HPDE6-E6E7 (cell line): ENCODE data around the gene PANK3.
"Not testable (repeated sequence)": the region's sequence is repeated elsewhere in the genome, so short reads cannot be mapped to it uniquely, and the experiment has no call there.

Source experiments
- DNase-seq: peaks from one replicate; pipeline ENCODE4 v3.0.0; 2011; ENCODE audit warnings: missing footprints; ENCODE audit errors: extremely low spot score

Gene PANK3

DNA sequence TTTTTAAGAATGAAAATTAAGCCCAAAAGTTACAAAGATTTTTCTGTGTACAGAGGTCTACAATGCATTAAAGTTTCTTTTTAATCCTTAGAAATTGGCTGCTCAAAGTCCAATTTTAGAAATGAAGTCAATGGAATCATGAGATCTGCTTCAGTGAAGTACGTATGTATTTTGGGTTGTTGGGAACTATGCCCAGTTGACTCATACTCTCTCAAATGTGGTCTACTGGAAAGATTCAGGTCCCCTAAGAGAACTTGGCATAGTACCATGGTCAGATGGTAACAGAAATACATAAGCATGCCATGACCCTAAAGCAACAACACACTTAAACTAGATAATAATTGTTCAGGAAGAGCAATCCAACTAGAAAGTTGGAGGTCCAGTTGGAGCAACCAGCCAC lies 27.0 kb downstream of the PANK3 start:
- no peak for DNase-seq

- no peak for DNase-seq
Observed at GRCh38 chr5:168550656-168551055, 28.5 kb downstream of the PANK3 start.

DNA sequence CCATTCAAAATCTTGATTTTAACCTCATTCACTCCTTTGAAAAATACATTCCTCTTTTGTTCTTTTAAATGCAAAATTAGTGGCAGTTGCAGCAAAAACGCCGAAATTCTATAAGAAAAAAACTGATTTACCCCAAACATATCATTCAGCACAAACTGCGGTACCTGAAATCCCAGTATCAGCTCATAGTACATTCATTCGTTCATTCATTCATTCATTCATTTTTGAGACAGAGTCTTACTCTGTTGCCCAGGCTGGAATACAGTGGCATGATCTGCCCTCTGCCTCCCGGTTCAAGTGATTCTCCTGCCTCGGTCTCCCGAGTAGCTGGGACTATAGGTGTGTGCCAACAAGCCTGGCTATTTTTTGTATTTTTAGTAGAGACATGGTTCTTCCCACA lies 29.6 kb downstream of the PANK3 start:
- DNase-seq, result no peak

GRCh38 chr5:168537176-168537575 lies 42.0 kb downstream of the PANK3 start:
- DNase-seq, result no peak

DNA sequence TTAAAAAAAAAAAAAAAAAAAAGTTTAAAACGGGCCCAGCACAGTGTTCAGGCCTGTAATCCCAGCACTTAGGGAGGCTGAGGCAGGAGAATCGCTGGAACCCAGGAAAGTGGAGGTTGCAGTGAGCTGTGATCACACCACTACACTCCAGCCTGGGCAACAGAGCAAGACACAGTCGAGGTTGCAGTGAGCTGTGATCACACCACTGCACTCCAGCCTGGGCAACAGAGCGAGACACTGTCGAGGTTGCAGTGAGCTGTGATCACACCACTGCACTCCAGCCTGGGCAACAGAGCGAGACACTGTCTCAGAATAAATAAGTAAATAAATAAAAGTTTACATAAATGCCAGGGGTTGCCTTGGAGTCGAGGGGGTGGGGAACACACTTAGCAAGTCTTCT lies 44.8 kb downstream of the PANK3 start:
- DNase-seq, result not testable (repeated sequence)

DNA sequence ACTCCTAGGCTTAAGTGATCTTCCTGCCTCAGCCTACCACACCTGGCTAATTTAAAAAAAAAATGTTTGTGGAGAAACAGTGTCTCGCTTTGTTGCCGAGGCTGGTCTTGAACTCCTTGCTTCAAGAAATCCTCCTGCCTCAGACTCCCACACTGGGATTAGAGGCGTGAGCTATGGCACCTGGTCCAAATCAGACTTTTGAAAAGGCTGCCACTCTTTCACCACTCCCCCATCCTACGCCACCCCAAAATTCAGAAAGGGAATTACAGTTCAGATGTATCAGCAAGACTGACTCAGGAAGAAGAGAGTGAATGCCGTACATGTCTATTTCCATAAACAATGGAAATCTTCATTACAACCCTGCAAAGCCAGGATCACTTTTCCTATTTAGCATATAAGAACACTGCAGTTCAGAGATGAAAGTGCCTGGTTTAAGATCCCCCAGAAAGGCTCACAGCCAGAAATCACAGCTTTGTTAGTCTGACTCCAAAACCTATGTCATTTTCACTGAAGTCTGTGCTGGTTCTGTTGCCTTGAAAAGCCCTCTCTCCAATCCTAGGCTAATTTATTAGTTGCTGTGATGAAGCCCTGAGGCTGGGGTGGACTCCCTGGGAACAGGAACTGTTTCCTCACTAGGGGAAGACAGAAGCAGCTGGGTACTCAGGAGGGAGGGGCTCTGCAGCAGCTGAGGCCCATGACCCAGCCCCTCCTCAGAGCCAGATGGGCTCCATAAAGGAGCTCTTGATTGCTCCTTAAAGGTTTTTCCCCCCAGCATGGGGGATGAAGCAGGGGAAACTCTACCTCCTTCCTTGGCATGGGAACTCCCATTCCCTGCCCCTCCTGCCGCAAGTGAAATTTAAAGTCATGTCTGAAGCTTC lies 46.9 kb downstream of the PANK3 start:
- no peak for DNase-seq

DNA sequence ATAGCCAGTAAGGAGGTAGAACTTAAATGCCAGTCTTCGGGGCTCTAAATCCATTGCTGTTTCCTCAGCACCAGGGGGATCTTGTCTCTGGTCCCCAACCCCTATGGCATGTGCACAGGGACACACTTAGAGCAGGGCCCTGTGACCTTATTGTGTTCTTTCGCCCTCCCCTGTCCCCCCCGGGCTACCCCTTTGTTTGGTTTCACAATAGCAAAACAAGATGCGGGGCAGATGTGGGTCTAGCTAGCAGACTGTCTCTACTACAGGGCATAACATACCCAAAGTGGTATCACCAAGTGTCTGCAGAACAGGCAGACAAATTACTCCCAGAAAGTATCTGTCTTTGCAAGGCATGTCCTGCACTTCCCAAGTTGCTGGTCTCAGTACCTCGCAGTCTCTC lies 48.0 kb downstream of the PANK3 start:
- DNase-seq, result no peak

GRCh38 chr5:168530621-168531150 lies 48.5 kb downstream of the PANK3 start:
- DNase-seq, result no peak

GRCh38 chr5:168529374-168530234 lies 49.6 kb downstream of the PANK3 start:
- no peak for DNase-seq

- DNase-seq, result no peak
Observed at GRCh38 chr5:168528521-168529373, 50.4 kb downstream of the PANK3 start, which contains the start of gene FBLL1. TSS of gene FBLL1 (plus strand) at chr5:168529305. CDS start at chr5:168529505, 200 bp downstream.

DNA sequence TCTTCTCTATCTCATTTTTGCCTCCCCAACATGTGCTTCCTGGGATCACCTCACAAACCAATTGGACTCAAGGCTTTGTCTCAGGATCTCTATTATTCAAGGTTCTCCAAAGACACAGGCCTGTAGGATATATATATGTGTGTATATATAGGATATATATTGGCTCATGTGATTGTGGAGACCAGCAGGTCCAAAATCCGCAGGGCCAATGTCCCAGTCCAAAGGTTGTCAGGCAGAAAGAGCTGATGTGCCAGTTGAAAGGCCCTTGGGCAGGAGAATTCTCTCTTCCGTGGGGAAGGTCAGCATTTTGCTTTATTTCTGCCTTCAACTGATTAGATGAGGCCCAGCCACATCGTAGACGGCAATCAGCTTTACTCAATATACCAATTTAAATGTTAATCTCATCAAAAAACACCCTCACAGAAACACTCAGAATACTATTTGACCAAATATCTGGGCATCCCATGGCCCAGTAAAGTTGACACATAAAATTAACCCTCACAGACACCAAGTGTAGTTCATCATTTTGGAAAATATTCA lies 51.3 kb downstream of the PANK3 start:
- no peak for DNase-seq

- DNase-seq, result no peak
Observed at GRCh38 chr5:168525856-168526255, 53.3 kb downstream of the PANK3 start.

DNA sequence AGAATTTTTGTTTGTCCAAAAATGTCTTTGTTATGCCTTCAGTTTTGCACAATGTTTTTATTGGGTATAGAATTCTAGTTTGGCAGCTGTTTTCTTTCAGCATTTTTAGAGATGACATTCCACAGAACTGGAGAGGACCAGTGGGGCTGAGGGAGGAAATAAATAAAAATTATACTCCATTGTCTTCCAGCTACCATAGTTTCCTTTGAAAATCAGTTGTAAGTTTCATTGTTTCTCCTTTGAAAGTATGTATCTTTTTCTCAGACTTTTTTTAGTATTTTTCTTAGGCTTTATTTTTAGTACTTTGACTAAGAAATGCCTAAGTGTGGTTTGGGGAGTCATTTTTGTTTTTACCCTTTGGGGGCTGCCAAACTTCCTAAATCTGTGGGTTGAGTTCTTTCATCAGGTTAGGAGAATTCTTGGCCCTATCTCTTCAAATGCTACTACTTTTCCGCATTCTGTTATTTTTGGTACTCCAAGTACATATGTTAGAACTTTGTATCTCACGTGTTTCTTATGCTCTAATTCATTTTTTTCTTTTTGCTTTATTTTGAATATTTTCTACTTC lies 65.2 kb downstream of the PANK3 start:
- no peak for DNase-seq

DNA sequence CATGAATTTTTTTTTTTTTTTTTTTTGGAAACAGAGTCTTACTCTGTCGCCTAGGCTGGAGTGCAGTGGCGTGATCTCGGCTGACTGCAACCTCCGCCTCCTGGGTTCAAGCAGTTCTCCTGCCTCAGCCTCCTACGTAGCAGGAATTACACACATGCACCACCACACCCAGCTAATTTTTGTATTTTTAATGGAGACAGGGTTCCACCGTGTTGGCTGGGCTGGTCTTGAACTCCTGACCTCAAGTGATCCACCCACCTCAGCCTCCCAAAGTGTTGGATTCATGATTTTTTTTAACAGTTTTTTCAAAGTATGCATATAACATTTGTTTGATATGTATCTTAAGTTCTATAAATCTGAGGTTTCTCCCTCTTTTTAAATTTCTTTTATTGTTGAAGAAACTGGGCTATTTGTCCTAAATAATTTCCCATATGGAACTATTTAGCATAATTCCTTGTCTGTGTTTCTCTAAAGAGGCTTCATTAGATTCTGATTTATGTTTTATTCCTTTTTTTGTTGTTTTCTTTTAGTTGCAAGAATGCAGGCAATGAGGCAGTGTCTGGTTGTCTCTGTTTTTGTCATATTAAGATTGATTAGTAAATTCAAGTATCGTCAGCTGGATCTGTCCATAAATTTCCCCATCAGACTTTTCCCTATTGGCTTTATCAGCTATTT lies 76.5 kb downstream of the PANK3 start:
- no peak for DNase-seq
